D341Med (cell line): Measurements from ENCODE around the gene MEI1.
"Not testable (repeated sequence)": the region's sequence is repeated elsewhere in the genome, so short reads cannot be mapped to it uniquely, and the experiment has no call there.

Experiments used
- DNase-seq: peaks from one replicate; pipeline ENCODE4 v3.0.0; 2012; ENCODE audit warnings: low spot score

The MEI1 gene

GRCh38 chr22:41821471-41822316, 122.4 kb downstream of the MEI1 start:
- DNase-seq: no peak

- peak; percentile 58 for DNase-seq
These were observed 123.2 kb downstream of the MEI1 start for GRCh38 chr22:41822317-41823057.

GRCh38 chr22:41823797-41824196, 124.5 kb downstream of the MEI1 start:
- no peak for DNase-seq

- DNase-seq: no peak
These were observed 126.1 kb downstream of the MEI1 start for GRCh38 chr22:41825376-41825775.

GRCh38 chr22:41826021-41826420, 126.7 kb downstream of the MEI1 start:
- DNase-seq: no peak

- DNase-seq: no peak
These were observed 127.4 kb downstream of the MEI1 start for GRCh38 chr22:41826430-41827383.

- DNase-seq: no peak
These were observed 128.4 kb downstream of the MEI1 start for GRCh38 chr22:41827671-41828070.

- no peak for DNase-seq
These were observed 129.2 kb downstream of the MEI1 start for GRCh38 chr22:41828516-41828915.

GRCh38 chr22:41830174-41830573, 130.9 kb downstream of the MEI1 start:
- no peak for DNase-seq

- no peak for DNase-seq
These were observed 132.1 kb downstream of the MEI1 start for GRCh38 chr22:41831383-41831782.

GRCh38 chr22:41831828-41832552, 132.7 kb downstream of the MEI1 start:
- no peak for DNase-seq

- peak; percentile 98 for DNase-seq
These were observed 133.5 kb downstream of the MEI1 start, which contains the start of gene SREBF2 for GRCh38 chr22:41832553-41833368. SREBF2 (plus strand) TSS chr22:41833105; CDS start chr22:41833271, 166 bp downstream.

GRCh38 chr22:41833369-41834004, 134.2 kb downstream of the MEI1 start:
- DNase-seq: peak; percentile 81

- no peak for DNase-seq
These were observed 135.0 kb downstream of the MEI1 start for GRCh38 chr22:41834005-41834944.

GRCh38 chr22:41835462-41835861, 136.2 kb downstream of the MEI1 start:
- DNase-seq: not testable (repeated sequence)

GRCh38 chr22:41836551-41836950, 137.2 kb downstream of the MEI1 start:
- DNase-seq: no peak

GRCh38 chr22:41838842-41839618, 139.7 kb downstream of the MEI1 start:
- no peak for DNase-seq

GRCh38 chr22:41840216-41840615, 140.9 kb downstream of the MEI1 start:
- no peak for DNase-seq
